ENCODE measurements around the gene CST3. TPM values are rescaled to one million over a fixed set of nuclear protein-coding genes. Genes with fewer than 3 reads are reported as not detected.

The CST3 gene
- polyA plus RNA-seq, 1 donor from 2014 or later: 54.6 TPM

DNA sequence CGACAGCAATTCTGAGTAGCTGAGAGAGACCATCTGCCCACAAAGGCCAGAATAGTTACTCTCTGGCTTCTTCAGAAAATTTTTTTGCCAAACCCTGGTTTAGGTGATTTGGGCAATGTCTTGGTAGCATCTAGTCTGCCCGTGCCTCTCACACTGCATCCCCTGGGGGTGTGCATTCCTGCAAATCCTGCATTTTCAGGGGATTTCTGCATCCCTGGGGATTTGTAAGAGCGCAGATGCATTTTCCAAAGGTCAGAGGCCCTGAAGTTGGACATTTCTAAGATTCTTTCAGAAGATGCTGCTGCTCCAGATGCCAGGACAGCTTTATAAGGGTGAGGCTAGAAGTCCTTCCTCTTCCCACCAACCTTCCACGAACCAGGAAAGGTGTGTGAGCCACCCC lies 36.0 kb downstream of the CST3 start:
- H3K9ac ChIP-seq (ENCODE audit: low read length): no peak overlapping the region
- H3K27me3 ChIP-seq (ENCODE audit: insufficient read depth, low read depth, low read length): no peaks in the 10 kb centered on the region
- no peak overlapping the region for H3K4me2 ChIP-seq (ENCODE audit: low read length)
- H3K9me2 ChIP-seq (ENCODE audit: insufficient read depth, low read length): no peaks in the 10 kb centered on the region
- no peaks in the 10 kb centered on the region for H3F3A ChIP-seq (ENCODE audit: insufficient read depth, low read length, poor library complexity, severe bottlenecking)
- no peak for TF ChIP-seq TAF1 (IDR thresholded peaks at IDR 0.05; ENCODE audit: low read depth)
- TF ChIP-seq MXI1 (conservative IDR thresholded peaks at IDR 0.05; ENCODE audit: poor library complexity, severe bottlenecking): no peak
- TF ChIP-seq RAD21 (conservative IDR thresholded peaks at IDR 0.05): no peak
- TF ChIP-seq, protein P1, sequence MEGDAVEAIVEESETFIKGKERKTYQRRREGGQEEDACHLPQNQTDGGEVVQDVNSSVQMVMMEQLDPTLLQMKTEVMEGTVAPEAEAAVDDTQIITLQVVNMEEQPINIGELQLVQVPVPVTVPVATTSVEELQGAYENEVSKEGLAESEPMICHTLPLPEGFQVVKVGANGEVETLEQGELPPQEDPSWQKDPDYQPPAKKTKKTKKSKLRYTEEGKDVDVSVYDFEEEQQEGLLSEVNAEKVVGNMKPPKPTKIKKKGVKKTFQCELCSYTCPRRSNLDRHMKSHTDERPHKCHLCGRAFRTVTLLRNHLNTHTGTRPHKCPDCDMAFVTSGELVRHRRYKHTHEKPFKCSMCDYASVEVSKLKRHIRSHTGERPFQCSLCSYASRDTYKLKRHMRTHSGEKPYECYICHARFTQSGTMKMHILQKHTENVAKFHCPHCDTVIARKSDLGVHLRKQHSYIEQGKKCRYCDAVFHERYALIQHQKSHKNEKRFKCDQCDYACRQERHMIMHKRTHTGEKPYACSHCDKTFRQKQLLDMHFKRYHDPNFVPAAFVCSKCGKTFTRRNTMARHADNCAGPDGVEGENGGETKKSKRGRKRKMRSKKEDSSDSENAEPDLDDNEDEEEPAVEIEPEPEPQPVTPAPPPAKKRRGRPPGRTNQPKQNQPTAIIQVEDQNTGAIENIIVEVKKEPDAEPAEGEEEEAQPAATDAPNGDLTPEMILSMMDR (IDR thresholded peaks at IDR 0.05; ENCODE audit: poor library complexity, severe bottlenecking): no peak
- no peak for TF ChIP-seq REST (IDR thresholded peaks at IDR 0.05; ENCODE audit: borderline replicate concordance)
- TF ChIP-seq EZH2 (IDR thresholded peaks at IDR 0.05; ENCODE audit: borderline replicate concordance, insufficient read depth, low read length, poor library complexity, severe bottlenecking): no peak
- no peak for TF ChIP-seq EP300 (conservative IDR thresholded peaks at IDR 0.05; ENCODE audit: poor library complexity, severe bottlenecking)
- no peaks in the 10 kb centered on the region for H4K20me1 ChIP-seq (ENCODE audit: insufficient read depth)
- no peaks in the 10 kb centered on the region for H3K9me3 ChIP-seq (ENCODE audit: low read length)
- no peak overlapping the region for H2AFZ ChIP-seq (ENCODE audit: low read depth, low read length)
- no peak overlapping the region for H3K4me3 ChIP-seq (ENCODE audit: low read length)
- no peaks in the 10 kb centered on the region for H3K79me2 ChIP-seq (replicated peaks; ENCODE audit: insufficient read depth, low read length)
- H3K36me3 ChIP-seq (ENCODE audit: insufficient read depth, low read length): no peaks in the 10 kb centered on the region
- H3K27ac ChIP-seq (ENCODE audit: low read length): no peak overlapping the region

DNA sequence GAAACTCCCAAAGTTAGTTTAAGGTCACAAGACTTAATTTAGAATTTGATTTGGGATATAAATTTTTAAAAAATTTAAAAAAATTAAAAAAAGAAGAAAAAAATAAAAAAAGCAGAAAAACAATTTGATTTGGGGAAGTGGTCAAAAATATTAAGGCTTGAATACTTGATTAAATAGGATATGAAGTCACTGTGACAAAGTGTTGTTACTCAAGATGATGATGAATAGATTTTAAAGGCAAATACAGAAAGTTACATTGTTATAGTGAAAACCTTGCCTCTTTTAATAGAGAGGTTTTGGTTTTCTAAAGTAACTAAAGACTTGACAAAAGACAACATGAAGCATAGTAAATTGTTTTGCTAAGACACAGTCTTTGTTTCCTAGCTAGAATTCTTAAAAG lies 39.3 kb downstream of the CST3 start:
- Histone ChIP-seq H3K4me3 (ENCODE audit: low read length) (no peak overlapping the region), H3K79me2 (replicated peaks; ENCODE audit: insufficient read depth, low read length) (no peaks in the 10 kb centered on the region), H3K27me3 (ENCODE audit: insufficient read depth, low read depth, low read length) (no peaks in the 10 kb centered on the region), H3K9ac (ENCODE audit: low read length) (no peak overlapping the region), H3K9me3 (ENCODE audit: low read length) (no peaks in the 10 kb centered on the region), H3K36me3 (ENCODE audit: insufficient read depth, low read length) (no peaks in the 10 kb centered on the region), H4K20me1 (ENCODE audit: insufficient read depth) (no peaks in the 10 kb centered on the region), H3K9me2 (ENCODE audit: insufficient read depth, low read length) (no peaks in the 10 kb centered on the region), H3F3A (ENCODE audit: insufficient read depth, low read length, poor library complexity, severe bottlenecking) (no peaks in the 10 kb centered on the region), H3K4me2 (ENCODE audit: low read length) (no peak overlapping the region), H3K27ac (ENCODE audit: low read length) (no peak overlapping the region), H2AFZ (ENCODE audit: low read depth, low read length) (no peak overlapping the region)
- TF ChIP-seq REST (IDR thresholded peaks at IDR 0.05; ENCODE audit: borderline replicate concordance): no peak
- no peak for TF ChIP-seq EZH2 (IDR thresholded peaks at IDR 0.05; ENCODE audit: borderline replicate concordance, insufficient read depth, low read length, poor library complexity, severe bottlenecking)
- TF ChIP-seq SMC3 (conservative IDR thresholded peaks at IDR 0.05; ENCODE audit: poor library complexity): no peak
- no peak for TF ChIP-seq RAD21 (conservative IDR thresholded peaks at IDR 0.05)
- no peak for TF ChIP-seq TAF1 (IDR thresholded peaks at IDR 0.05; ENCODE audit: low read depth)
- TF ChIP-seq EP300 (conservative IDR thresholded peaks at IDR 0.05; ENCODE audit: poor library complexity, severe bottlenecking): no peak
- no peak for TF ChIP-seq MXI1 (conservative IDR thresholded peaks at IDR 0.05; ENCODE audit: poor library complexity, severe bottlenecking)
- TF ChIP-seq, protein P1 (IDR thresholded peaks at IDR 0.05; ENCODE audit: poor library complexity, severe bottlenecking): no peak
- TF ChIP-seq POLR2AphosphoS5 (IDR thresholded peaks at IDR 0.05): no peak
